ENCODE results near the gene GRIN1. TPM values are rescaled to one million over a fixed set of nuclear protein-coding genes. Genes with fewer than 3 reads are reported as not detected.

GRIN1 gene
- total RNA-seq, 1 experiment from 2014 or later = not detected

GRCh38 chr9:137199411-137200121 lies 60.6 kb downstream of the GRIN1 start:
- Histone ChIP-seq H3K27me3 (ENCODE audit: low read length) (no peaks in the 10 kb centered on the region), H3K4me2 (ENCODE audit: low read depth, low read length, poor library complexity, severe bottlenecking) (peak overlapping the region; percentile 87), H3K4me3 (ENCODE audit: low read length) (peak overlapping the region; percentile 67), H3K79me2 (ENCODE audit: low read length) (peaks cover 72% of the 10 kb centered on the region), H2AFZ (ENCODE audit: low read length) (no peak overlapping the region), H3K9me3 (ENCODE audit: low read length) (no peaks in the 10 kb centered on the region), H3K36me3 (ENCODE audit: insufficient read depth, low read length) (no peaks in the 10 kb centered on the region), H3K4me1 (ENCODE audit: low read length) (peaks cover 61% of the 10 kb centered on the region), H3K9me2 (replicated peaks; ENCODE audit: insufficient read depth, low read length) (no peaks in the 10 kb centered on the region), H3K27ac (ENCODE audit: low read length) (no peak overlapping the region), H3K9ac (ENCODE audit: low read length) (peak overlapping the region; percentile 73), H4K20me1 (ENCODE audit: insufficient read depth, low read depth, low read length) (peaks cover 9% of the 10 kb centered on the region; the same call in 1 of the 2 replicates)
- DNase-seq = peak; percentile 40

- peak; percentile 100 for DNase-seq
- Histone ChIP-seq H3K4me1 (ENCODE audit: low read length) (peaks cover 64% of the 10 kb centered on the region), H3K27me3 (ENCODE audit: low read length) (no peaks in the 10 kb centered on the region), H3K36me3 (ENCODE audit: insufficient read depth, low read length) (no peaks in the 10 kb centered on the region), H2AFZ (ENCODE audit: low read length) (no peak within 1 kb of the TSS), H3K79me2 (ENCODE audit: low read length) (peaks cover 73% of the 10 kb centered on the region), H3K9me3 (ENCODE audit: low read length) (no peaks in the 10 kb centered on the region), H4K20me1 (ENCODE audit: insufficient read depth, low read depth, low read length) (0 out of 2 replicates have a peak, but pooled peaks cover 6% of the 10 kb centered on the region), H3K4me3 (ENCODE audit: low read length) (peak within 1 kb of the TSS; percentile 94), H3K9me2 (replicated peaks; ENCODE audit: insufficient read depth, low read length) (no peaks in the 10 kb centered on the region), H3K4me2 (ENCODE audit: low read depth, low read length, poor library complexity, severe bottlenecking) (peak within 1 kb of the TSS; percentile 87), H3K9ac (ENCODE audit: low read length) (peak within 1 kb of the TSS; percentile 93), H3K27ac (ENCODE audit: low read length) (peak within 1 kb of the TSS; percentile 79)
Measured at GRCh38 chr9:137200311-137201204, 61.6 kb downstream of the GRIN1 start, which contains the start of gene TPRN. TPRN (minus strand) TSS chr9:137200741; CDS start chr9:137200711, 30 bp downstream.

GRCh38 chr9:137201205-137201868 lies 62.4 kb downstream of the GRIN1 start:
- peak overlapping the region; percentile 85 for H3K4me2 ChIP-seq (ENCODE audit: low read depth, low read length, poor library complexity, severe bottlenecking)
- no peaks in the 10 kb centered on the region for H3K9me3 ChIP-seq (ENCODE audit: low read length)
- no peaks in the 10 kb centered on the region for H3K9me2 ChIP-seq (replicated peaks; ENCODE audit: insufficient read depth, low read length)
- H3K27ac ChIP-seq (ENCODE audit: low read length) = peak overlapping the region; percentile 79
- no peak overlapping the region for H2AFZ ChIP-seq (ENCODE audit: low read length)
- H3K4me3 ChIP-seq (ENCODE audit: low read length) = peak overlapping the region; percentile 94
- peak; percentile 65 for DNase-seq
- H4K20me1 ChIP-seq (ENCODE audit: insufficient read depth, low read depth, low read length) = 0 out of 2 replicates have a peak, but pooled peaks cover 5% of the 10 kb centered on the region
- peaks cover 66% of the 10 kb centered on the region for H3K4me1 ChIP-seq (ENCODE audit: low read length)
- peak overlapping the region; percentile 93 for H3K9ac ChIP-seq (ENCODE audit: low read length)
- no peaks in the 10 kb centered on the region for H3K27me3 ChIP-seq (ENCODE audit: low read length)
- peaks cover 78% of the 10 kb centered on the region for H3K79me2 ChIP-seq (ENCODE audit: low read length)
- no peaks in the 10 kb centered on the region for H3K36me3 ChIP-seq (ENCODE audit: insufficient read depth, low read length)

- 0 out of 2 replicates have a peak, but pooled peaks cover 5% of the 10 kb centered on the region for H4K20me1 ChIP-seq (ENCODE audit: insufficient read depth, low read depth, low read length)
- H3K4me3 ChIP-seq (ENCODE audit: low read length) = no peak overlapping the region
- H3K36me3 ChIP-seq (ENCODE audit: insufficient read depth, low read length) = peaks cover 6% of the 10 kb centered on the region; the same call in 1 of the 2 replicates
- no peaks in the 10 kb centered on the region for H3K9me3 ChIP-seq (ENCODE audit: low read length)
- H3K79me2 ChIP-seq (ENCODE audit: low read length) = peaks cover 78% of the 10 kb centered on the region
- H3K27me3 ChIP-seq (ENCODE audit: low read length) = no peaks in the 10 kb centered on the region
- H3K9ac ChIP-seq (ENCODE audit: low read length) = peak overlapping the region; percentile 43
- H3K9me2 ChIP-seq (replicated peaks; ENCODE audit: insufficient read depth, low read length) = no peaks in the 10 kb centered on the region
- no peak overlapping the region for H3K27ac ChIP-seq (ENCODE audit: low read length)
- DNase-seq = no peak
- H3K4me2 ChIP-seq (ENCODE audit: low read depth, low read length, poor library complexity, severe bottlenecking) = no peak overlapping the region
- H3K4me1 ChIP-seq (ENCODE audit: low read length) = peaks cover 68% of the 10 kb centered on the region
- H2AFZ ChIP-seq (ENCODE audit: low read length) = no peak overlapping the region
Measured at GRCh38 chr9:137202966-137203365, 64.0 kb downstream of the GRIN1 start.

- no peaks in the 10 kb centered on the region for H3K9me2 ChIP-seq (replicated peaks; ENCODE audit: insufficient read depth, low read length)
- peak overlapping the region; percentile 62; the same call in 1 of the 2 replicates for H3K27ac ChIP-seq (ENCODE audit: low read length)
- peak overlapping the region; percentile 98 for H3K4me2 ChIP-seq (ENCODE audit: low read depth, low read length, poor library complexity, severe bottlenecking)
- DNase-seq = no peak
- H3K36me3 ChIP-seq (ENCODE audit: insufficient read depth, low read length) = peaks cover 6% of the 10 kb centered on the region; the same call in 1 of the 2 replicates
- H3K9ac ChIP-seq (ENCODE audit: low read length) = peak overlapping the region; percentile 100
- peaks cover 60% of the 10 kb centered on the region for H3K79me2 ChIP-seq (ENCODE audit: low read length)
- 0 out of 2 replicates have a peak, but pooled peaks cover 5% of the 10 kb centered on the region for H4K20me1 ChIP-seq (ENCODE audit: insufficient read depth, low read depth, low read length)
- H3K4me1 ChIP-seq (ENCODE audit: low read length) = peaks cover 51% of the 10 kb centered on the region
- no peaks in the 10 kb centered on the region for H3K27me3 ChIP-seq (ENCODE audit: low read length)
- no peaks in the 10 kb centered on the region for H3K9me3 ChIP-seq (ENCODE audit: low read length)
- peak overlapping the region; percentile 99 for H3K4me3 ChIP-seq (ENCODE audit: low read length)
- no peak overlapping the region for H2AFZ ChIP-seq (ENCODE audit: low read length)
Measured at GRCh38 chr9:137204731-137205125, 65.8 kb downstream of the GRIN1 start.

GRCh38 chr9:137205126-137206069 lies 66.4 kb downstream of the GRIN1 start, which contains the start of the genes NDOR1 and TMEM203:
NDOR1 (plus strand) TSS chr9:137205700; CDS start chr9:137205778, 78 bp downstream.
TMEM203 (minus strand) TSS chr9:137205648; CDS start chr9:137205414, 234 bp downstream.
- Histone ChIP-seq H3K9me3 (ENCODE audit: low read length) (no peaks in the 10 kb centered on the region), H3K9ac (ENCODE audit: low read length) (peak within 1 kb of the TSS; percentile 100), H3K4me2 (ENCODE audit: low read depth, low read length, poor library complexity, severe bottlenecking) (peak within 1 kb of the TSS; percentile 98), H3K36me3 (ENCODE audit: insufficient read depth, low read length) (peaks cover 6% of the 10 kb centered on the region; the same call in 1 of the 2 replicates), H3K27ac (ENCODE audit: low read length) (peak within 1 kb of the TSS; percentile 62), H3K4me1 (ENCODE audit: low read length) (peaks cover 49% of the 10 kb centered on the region), H3K27me3 (ENCODE audit: low read length) (no peaks in the 10 kb centered on the region), H3K79me2 (ENCODE audit: low read length) (peaks cover 59% of the 10 kb centered on the region), H3K4me3 (ENCODE audit: low read length) (peak within 1 kb of the TSS; percentile 99), H2AFZ (ENCODE audit: low read length) (no peak within 1 kb of the TSS), H3K9me2 (replicated peaks; ENCODE audit: insufficient read depth, low read length) (no peaks in the 10 kb centered on the region), H4K20me1 (ENCODE audit: insufficient read depth, low read depth, low read length) (0 out of 2 replicates have a peak, but pooled peaks cover 5% of the 10 kb centered on the region)
- DNase-seq = peak; percentile 97

GRCh38 chr9:137206602-137207001 lies 67.6 kb downstream of the GRIN1 start:
- no peaks in the 10 kb centered on the region for H3K9me3 ChIP-seq (ENCODE audit: low read length)
- 0 out of 2 replicates have a peak, but pooled peaks cover 5% of the 10 kb centered on the region for H4K20me1 ChIP-seq (ENCODE audit: insufficient read depth, low read depth, low read length)
- H3K9ac ChIP-seq (ENCODE audit: low read length) = peak overlapping the region; percentile 100
- peaks cover 6% of the 10 kb centered on the region; the same call in 1 of the 2 replicates for H3K36me3 ChIP-seq (ENCODE audit: insufficient read depth, low read length)
- no peaks in the 10 kb centered on the region for H3K9me2 ChIP-seq (replicated peaks; ENCODE audit: insufficient read depth, low read length)
- H2AFZ ChIP-seq (ENCODE audit: low read length) = no peak overlapping the region
- no peak for DNase-seq
- peaks cover 56% of the 10 kb centered on the region for H3K79me2 ChIP-seq (ENCODE audit: low read length)
- peak overlapping the region; percentile 99 for H3K4me3 ChIP-seq (ENCODE audit: low read length)
- peak overlapping the region; percentile 98 for H3K4me2 ChIP-seq (ENCODE audit: low read depth, low read length, poor library complexity, severe bottlenecking)
- peak overlapping the region; percentile 62; the same call in 1 of the 2 replicates for H3K27ac ChIP-seq (ENCODE audit: low read length)
- H3K4me1 ChIP-seq (ENCODE audit: low read length) = peaks cover 43% of the 10 kb centered on the region
- no peaks in the 10 kb centered on the region for H3K27me3 ChIP-seq (ENCODE audit: low read length)

Data from Karpas-422 (cell line).